OCI-LY1 (cell line): ENCODE measurements around the gene RPL12.

Experiments
- H2AFZ ChIP-seq: fragments of 200-600 bp; sonication (generic), shearing (Covaris generic); 2 replicates; pipeline ENCODE4 v1.6.0; 2014; ENCODE audit warnings: antibody characterized with exemption, mild to moderate bottlenecking, low read length
- H3F3A ChIP-seq: fragments of 200-600 bp; sonication (generic), shearing (Covaris generic); 2 replicates; pipeline ENCODE4 v1.6.0; 2014; ENCODE audit warnings: mild to moderate bottlenecking, antibody characterized with exemption, low read length, moderate library complexity; ENCODE audit not compliant: insufficient read depth
- H3K27ac ChIP-seq: fragments of 200-600 bp; sonication (generic); 2 replicates; pipeline ENCODE4 v1.5.1; 2014; ENCODE audit warnings: low read length, mixed run types, mild to moderate bottlenecking, low read depth; ENCODE audit not compliant: poor library complexity, severe bottlenecking
- H3K27me3 ChIP-seq: fragments of 200-600 bp; sonication (generic); 2 replicates; pipeline ENCODE4 v1.6.0; 2014; ENCODE audit warnings: antibody characterized with exemption, mild to moderate bottlenecking, low read length, moderate library complexity; ENCODE audit not compliant: insufficient read depth
- H3K36me3 ChIP-seq: fragments of 200-600 bp; sonication (generic); 2 replicates; pipeline ENCODE4 v1.6.1; 2014; ENCODE audit warnings: mild to moderate bottlenecking, antibody characterized with exemption, low read length, moderate library complexity, mixed read lengths; ENCODE audit not compliant: insufficient read depth
- H3K4me1 ChIP-seq: fragments of 200-600 bp; sonication (generic); 2 replicates; pipeline ENCODE4 v1.5.1; 2014; ENCODE audit warnings: mild to moderate bottlenecking, low read length, moderate library complexity; ENCODE audit not compliant: insufficient read depth, severe bottlenecking
- H3K4me2 ChIP-seq: fragments of 200-600 bp; sonication (generic), shearing (Covaris generic); 2 replicates; pipeline ENCODE4 v1.6.1; 2014; ENCODE audit warnings: low read length
- H3K4me3 ChIP-seq: fragments of 200-600 bp; sonication (generic); 2 replicates; pipeline ENCODE4 v1.5.1; 2014; ENCODE audit warnings: low read length, low read depth, mild to moderate bottlenecking, mixed read lengths; ENCODE audit not compliant: poor library complexity, severe bottlenecking
- H3K79me2 ChIP-seq: fragments of 200-600 bp; shearing (Covaris generic); 2 replicates; pipeline ENCODE4 v1.6.1; 2016; ENCODE audit warnings: mixed run types, low read length, mixed read lengths; ENCODE audit not compliant: insufficient read depth
- H3K9ac ChIP-seq: fragments of 200-600 bp; sonication (generic), shearing (Covaris generic); 2 replicates; pipeline ENCODE4 v1.6.1; 2014; ENCODE audit warnings: mild to moderate bottlenecking, low read length, mixed read lengths
- H3K9me2 ChIP-seq: fragments of 200-600 bp; sonication (generic), shearing (Covaris generic); 2 replicates; pipeline ENCODE4 v1.6.1; 2014; ENCODE audit warnings: low read depth, mild to moderate bottlenecking, low read length, mixed read lengths
- H3K9me3 ChIP-seq: fragments of 200-600 bp; shearing (Covaris generic); 2 replicates; pipeline ENCODE4 v1.6.1; 2014; ENCODE audit warnings: low read length, mixed read lengths
- H4K20me1 ChIP-seq: fragments of 200-600 bp; sonication (generic), shearing (Covaris generic); 2 replicates; pipeline ENCODE4 v1.6.0; 2016; ENCODE audit warnings: mild to moderate bottlenecking, low read length; ENCODE audit not compliant: insufficient read depth
- EZH2 ChIP-seq: fragments of 200-600 bp; sonication (generic), shearing (Covaris generic); IDR thresholded peaks from 2 replicates; pipeline ENCODE4 v1.8.0; 2017; ENCODE audit warnings: borderline replicate concordance, mixed run types, mild to moderate bottlenecking, antibody characterized with exemption, low read length, moderate library complexity, mixed read lengths
- TF ChIP-seq, protein P1 (sequence below): fragments of 200-600 bp; sonication (generic), shearing (Covaris generic); IDR thresholded peaks from 2 replicates; pipeline ENCODE4 v1.5.1; 2017; ENCODE audit warnings: mild to moderate bottlenecking, antibody characterized with exemption, low read length, moderate library complexity, mixed read lengths

RPL12 gene

DNA sequence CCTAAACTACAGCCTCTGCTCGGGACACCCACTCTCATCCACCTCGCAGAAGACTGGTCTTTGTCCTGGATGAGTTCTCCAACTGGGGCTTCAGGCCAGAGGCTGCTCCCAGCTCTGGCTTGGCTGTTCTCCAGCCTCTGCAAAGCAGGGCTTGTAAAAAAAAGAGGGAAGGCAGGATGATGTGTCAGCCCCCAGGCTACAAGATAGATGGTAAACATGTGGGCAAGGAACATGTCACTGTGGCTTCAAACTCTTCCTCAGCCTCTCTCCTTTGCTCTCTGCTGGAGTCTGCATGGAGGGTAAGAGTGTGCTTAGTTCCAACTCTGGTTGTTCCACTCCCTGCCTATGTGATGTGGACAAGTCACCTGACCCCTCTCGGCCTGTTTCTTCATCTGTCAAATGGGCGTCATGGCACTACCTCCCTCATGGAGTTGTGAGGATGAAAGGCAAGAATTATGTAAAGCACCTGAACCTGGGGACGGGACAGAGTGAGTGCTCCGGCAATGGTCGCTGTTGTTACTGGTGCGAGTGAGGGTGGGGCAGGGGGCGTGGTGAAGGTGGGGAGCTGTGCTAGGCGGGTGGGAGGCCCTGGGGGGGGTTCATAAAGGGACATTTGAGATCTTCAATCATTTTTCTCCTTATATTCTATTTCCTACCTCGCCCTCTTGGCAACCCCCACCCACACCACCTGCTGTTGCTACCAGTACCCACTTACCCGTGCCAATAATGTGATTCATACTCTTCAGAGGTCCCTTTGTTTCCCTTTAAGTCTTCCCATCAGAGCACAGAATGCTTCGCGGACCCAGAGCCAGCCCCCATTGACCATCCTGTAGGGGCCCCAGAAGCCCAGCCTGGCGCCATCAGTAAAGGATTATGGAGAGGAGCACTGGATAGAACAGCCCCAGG lies 33.8 kb downstream of the RPL12 start:
- Histone ChIP-seq H3K9me3 (no peaks in the 10 kb centered on the region), H4K20me1 (no peaks in the 10 kb centered on the region), H3K9me2 (no peaks in the 10 kb centered on the region), H3K79me2 (no peaks in the 10 kb centered on the region), H3K27me3 (no peaks in the 10 kb centered on the region), H2AFZ (no peak overlapping the region), H3F3A (no peaks in the 10 kb centered on the region), H3K4me3 (no peak overlapping the region), H3K36me3 (no peaks in the 10 kb centered on the region), H3K27ac (no peak overlapping the region), H3K9ac (no peak overlapping the region), H3K4me1 (no peaks in the 10 kb centered on the region), H3K4me2 (no peak overlapping the region)
- TF ChIP-seq, protein P1, sequence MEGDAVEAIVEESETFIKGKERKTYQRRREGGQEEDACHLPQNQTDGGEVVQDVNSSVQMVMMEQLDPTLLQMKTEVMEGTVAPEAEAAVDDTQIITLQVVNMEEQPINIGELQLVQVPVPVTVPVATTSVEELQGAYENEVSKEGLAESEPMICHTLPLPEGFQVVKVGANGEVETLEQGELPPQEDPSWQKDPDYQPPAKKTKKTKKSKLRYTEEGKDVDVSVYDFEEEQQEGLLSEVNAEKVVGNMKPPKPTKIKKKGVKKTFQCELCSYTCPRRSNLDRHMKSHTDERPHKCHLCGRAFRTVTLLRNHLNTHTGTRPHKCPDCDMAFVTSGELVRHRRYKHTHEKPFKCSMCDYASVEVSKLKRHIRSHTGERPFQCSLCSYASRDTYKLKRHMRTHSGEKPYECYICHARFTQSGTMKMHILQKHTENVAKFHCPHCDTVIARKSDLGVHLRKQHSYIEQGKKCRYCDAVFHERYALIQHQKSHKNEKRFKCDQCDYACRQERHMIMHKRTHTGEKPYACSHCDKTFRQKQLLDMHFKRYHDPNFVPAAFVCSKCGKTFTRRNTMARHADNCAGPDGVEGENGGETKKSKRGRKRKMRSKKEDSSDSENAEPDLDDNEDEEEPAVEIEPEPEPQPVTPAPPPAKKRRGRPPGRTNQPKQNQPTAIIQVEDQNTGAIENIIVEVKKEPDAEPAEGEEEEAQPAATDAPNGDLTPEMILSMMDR: no peak
- TF ChIP-seq EZH2: no peak

- Histone ChIP-seq H4K20me1 (no peaks in the 10 kb centered on the region), H3K27ac (no peak overlapping the region), H2AFZ (no peak overlapping the region), H3K4me2 (no peak overlapping the region), H3K9ac (no peak overlapping the region), H3K9me3 (no peaks in the 10 kb centered on the region), H3K4me3 (no peak overlapping the region), H3K9me2 (no peaks in the 10 kb centered on the region), H3K4me1 (no peaks in the 10 kb centered on the region), H3K79me2 (no peaks in the 10 kb centered on the region), H3K36me3 (no peaks in the 10 kb centered on the region), H3F3A (no peaks in the 10 kb centered on the region), H3K27me3 (no peaks in the 10 kb centered on the region)
- TF ChIP-seq, protein P1: no peak
- no peak for TF ChIP-seq EZH2
Observed at GRCh38 chr9:127415657-127416056, 35.5 kb downstream of the RPL12 start.

- H3K27me3 ChIP-seq: no peaks in the 10 kb centered on the region
- TF ChIP-seq, protein P1: no peak
- no peak for TF ChIP-seq EZH2
- no peak overlapping the region for H3K9ac ChIP-seq
- H3K79me2 ChIP-seq: no peaks in the 10 kb centered on the region
- H3K4me1 ChIP-seq: no peaks in the 10 kb centered on the region
- H3K4me2 ChIP-seq: no peak overlapping the region
- H3K4me3 ChIP-seq: no peak overlapping the region
- H3F3A ChIP-seq: no peaks in the 10 kb centered on the region
- no peak overlapping the region for H3K27ac ChIP-seq
- no peaks in the 10 kb centered on the region for H3K9me2 ChIP-seq
- no peaks in the 10 kb centered on the region for H4K20me1 ChIP-seq
- no peak overlapping the region for H2AFZ ChIP-seq
- H3K9me3 ChIP-seq: no peaks in the 10 kb centered on the region
- H3K36me3 ChIP-seq: no peaks in the 10 kb centered on the region
Observed at GRCh38 chr9:127415141-127415540, 36.1 kb downstream of the RPL12 start.
